K562 (cell line): ENCODE data around the gene RXRA. TPM values are rescaled to one million over a fixed set of nuclear protein-coding genes. Genes with fewer than 3 reads are reported as not detected.

Source experiments
- DLX4 ChIP-seq: fragments of 250-450 bp; sonication (Bioruptor Pico); IDR thresholded peaks from 2 replicates; pipeline ENCODE4 v1.6.1; 2021; ENCODE audit warnings: mild to moderate bottlenecking
- ETV1 ChIP-seq: fragments of 450-650 bp; conservative IDR thresholded peaks from 2 replicates; pipeline ENCODE4 v1.6.1; 2016; ENCODE audit warnings: missing genetic modification characterization, control low read depth, low read depth, missing compliant biosample characterization
- MEF2A ChIP-seq: IDR thresholded peaks from 2 replicates; pipeline ENCODE4 v1.6.1; 2011; ENCODE audit warnings: low read depth, mild to moderate bottlenecking, low read length, moderate library complexity; ENCODE audit not compliant: control insufficient read depth
- ZNF436 ChIP-seq: fragments of 250-450, 450-650 bp; sonication (Bioruptor Pico); formaldehyde crosslinking; IDR thresholded peaks from 2 replicates; pipeline ENCODE4 v1.7.0; 2020; ENCODE audit warnings: mild to moderate bottlenecking
- ZNF449 ChIP-seq: fragments of 250-450 bp; sonication (Bioruptor Pico); IDR thresholded peaks from 2 replicates; pipeline ENCODE4 v1.8.0; 2022; ENCODE audit warnings: moderate library complexity, mild to moderate bottlenecking, inconsistent platforms
- polyA plus RNA-seq, 8 experiments: library from polyadenylated mRNA; depleted of rRNA in 4 of 8; stranded (reverse) in 5 of 8; unstranded in 3 of 8; fragments of >200 nt; fragmentation: Nextera tagmentation in 2 of 8; fragmentation: Illumina TruSeq in 1 of 8; extraction: Ambion mirVana in 2 of 8; extraction: Trizol in 1 of 8; gene quantifications; 2 replicates each; pipeline versions ENCODE4 v1.2.1 to v1.2.3, GENCODE V29; 2011 to 2014; ENCODE audit warnings: inconsistent platforms in 1 of 8, missing spikeins in 1 of 8
- total RNA-seq, 7 experiments: library from RNA; depleted of rRNA in 6 of 7; stranded (reverse); fragments of >200 nt in 6 of 7; fragmentation: Illumina TruSeq in 2 of 7; extraction: Trizol in 2 of 7; gene quantifications; 2 replicates each; pipeline versions ENCODE4 v1.2.1 to v1.2.3, GENCODE V29; 2011 to 2021; ENCODE audit warnings: low replicate concordance in 1 of 7
- TF ChIP-seq, protein P1 (sequence below): IDR thresholded peaks from 2 replicates; pipeline ENCODE4 v1.6.1; 2014; ENCODE audit warnings: antibody characterized with exemption
- TF ChIP-seq, protein P2 (sequence below): fragments of 250-450 bp; sonication (Bioruptor Pico); IDR thresholded peaks from 2 replicates; pipeline ENCODE4 v1.4.0; 2020; ENCODE audit warnings: mild to moderate bottlenecking, moderate library complexity
- TF ChIP-seq, protein P3 (sequence below): fragments of 250-450 bp; sonication (Bioruptor Pico); IDR thresholded peaks from 2 replicates; pipeline ENCODE4 v1.9.0; 2021; ENCODE audit warnings: mild to moderate bottlenecking, inconsistent platforms

Gene RXRA
- total and polyA plus RNA-seq, 9 of the 15 experiments (the other 6 are each of a cell fraction or from before 2014, with no cell fraction given), result 0.35 to 23.6 (median 4.6) TPM

GRCh38 chr9:134436379-134436762 is 110.1 kb downstream of the RXRA start (continued):
- TF ChIP-seq, protein P1, sequence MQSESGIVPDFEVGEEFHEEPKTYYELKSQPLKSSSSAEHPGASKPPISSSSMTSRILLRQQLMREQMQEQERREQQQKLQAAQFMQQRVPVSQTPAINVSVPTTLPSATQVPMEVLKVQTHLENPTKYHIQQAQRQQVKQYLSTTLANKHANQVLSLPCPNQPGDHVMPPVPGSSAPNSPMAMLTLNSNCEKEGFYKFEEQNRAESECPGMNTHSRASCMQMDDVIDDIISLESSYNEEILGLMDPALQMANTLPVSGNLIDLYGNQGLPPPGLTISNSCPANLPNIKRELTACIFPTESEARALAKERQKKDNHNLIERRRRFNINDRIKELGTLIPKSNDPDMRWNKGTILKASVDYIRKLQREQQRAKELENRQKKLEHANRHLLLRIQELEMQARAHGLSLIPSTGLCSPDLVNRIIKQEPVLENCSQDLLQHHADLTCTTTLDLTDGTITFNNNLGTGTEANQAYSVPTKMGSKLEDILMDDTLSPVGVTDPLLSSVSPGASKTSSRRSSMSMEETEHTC, result no peak
- no peak for TF ChIP-seq ZNF449 (CRISPR knock-in tag)
- no peak for TF ChIP-seq MEF2A
- no peak for TF ChIP-seq DLX4 (CRISPR knock-in tag)
- TF ChIP-seq ETV1 (tag), result no peak
- no peak for TF ChIP-seq ZNF436 (CRISPR knock-in tag)
- TF ChIP-seq, protein P2, sequence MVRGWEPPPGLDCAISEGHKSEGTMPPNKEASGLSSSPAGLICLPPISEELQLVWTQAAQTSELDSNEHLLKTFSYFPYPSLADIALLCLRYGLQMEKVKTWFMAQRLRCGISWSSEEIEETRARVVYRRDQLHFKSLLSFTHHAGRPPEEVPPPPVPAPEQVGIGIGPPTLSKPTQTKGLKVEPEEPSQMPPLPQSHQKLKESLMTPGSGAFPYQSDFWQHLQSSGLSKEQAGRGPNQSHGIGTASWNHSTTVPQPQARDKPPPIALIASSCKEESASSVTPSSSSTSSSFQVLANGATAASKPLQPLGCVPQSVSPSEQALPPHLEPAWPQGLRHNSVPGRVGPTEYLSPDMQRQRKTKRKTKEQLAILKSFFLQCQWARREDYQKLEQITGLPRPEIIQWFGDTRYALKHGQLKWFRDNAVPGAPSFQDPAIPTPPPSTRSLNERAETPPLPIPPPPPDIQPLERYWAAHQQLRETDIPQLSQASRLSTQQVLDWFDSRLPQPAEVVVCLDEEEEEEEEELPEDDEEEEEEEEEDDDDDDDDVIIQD (CRISPR knock-in tag), result no peak
- TF ChIP-seq, protein P3, sequence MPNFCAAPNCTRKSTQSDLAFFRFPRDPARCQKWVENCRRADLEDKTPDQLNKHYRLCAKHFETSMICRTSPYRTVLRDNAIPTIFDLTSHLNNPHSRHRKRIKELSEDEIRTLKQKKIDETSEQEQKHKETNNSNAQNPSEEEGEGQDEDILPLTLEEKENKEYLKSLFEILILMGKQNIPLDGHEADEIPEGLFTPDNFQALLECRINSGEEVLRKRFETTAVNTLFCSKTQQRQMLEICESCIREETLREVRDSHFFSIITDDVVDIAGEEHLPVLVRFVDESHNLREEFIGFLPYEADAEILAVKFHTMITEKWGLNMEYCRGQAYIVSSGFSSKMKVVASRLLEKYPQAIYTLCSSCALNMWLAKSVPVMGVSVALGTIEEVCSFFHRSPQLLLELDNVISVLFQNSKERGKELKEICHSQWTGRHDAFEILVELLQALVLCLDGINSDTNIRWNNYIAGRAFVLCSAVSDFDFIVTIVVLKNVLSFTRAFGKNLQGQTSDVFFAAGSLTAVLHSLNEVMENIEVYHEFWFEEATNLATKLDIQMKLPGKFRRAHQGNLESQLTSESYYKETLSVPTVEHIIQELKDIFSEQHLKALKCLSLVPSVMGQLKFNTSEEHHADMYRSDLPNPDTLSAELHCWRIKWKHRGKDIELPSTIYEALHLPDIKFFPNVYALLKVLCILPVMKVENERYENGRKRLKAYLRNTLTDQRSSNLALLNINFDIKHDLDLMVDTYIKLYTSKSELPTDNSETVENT (CRISPR knock-in tag), result no peak
- TF ChIP-seq, all 486 proteins: peak for 0
